ENCODE measurements around the gene EPHB2.

DNA sequence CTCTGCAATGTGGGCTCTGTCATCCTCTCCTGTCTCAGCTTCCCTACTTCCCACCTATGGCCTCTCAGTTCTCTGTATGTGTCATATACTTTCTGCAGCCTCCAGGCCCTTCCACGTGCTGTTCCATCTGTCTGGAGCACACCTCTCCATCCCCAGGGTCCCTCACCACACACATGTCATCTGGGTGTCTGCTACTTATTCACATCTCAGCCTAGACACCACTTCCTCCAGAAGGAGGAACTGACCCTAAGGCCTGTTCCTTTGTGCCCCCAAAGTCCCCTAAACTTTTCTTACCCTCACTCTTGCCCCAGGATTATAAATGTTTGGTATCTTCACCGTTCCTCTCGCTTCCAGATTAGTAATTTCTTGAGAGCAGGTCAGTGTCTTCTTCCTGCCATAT lies 251.9 kb downstream of the EPHB2 start:
- TF ChIP-seq CEBPB (IDR thresholded peaks at IDR 0.05) = no peak
- no peak for TF ChIP-seq TEAD4 (IDR thresholded peaks at IDR 0.05)
- no peak for TF ChIP-seq RAD21 (IDR thresholded peaks at IDR 0.05; ENCODE audit: low read depth)
- TF ChIP-seq EGR1 (IDR thresholded peaks at IDR 0.05) = no peak
- TF ChIP-seq, protein P1, sequence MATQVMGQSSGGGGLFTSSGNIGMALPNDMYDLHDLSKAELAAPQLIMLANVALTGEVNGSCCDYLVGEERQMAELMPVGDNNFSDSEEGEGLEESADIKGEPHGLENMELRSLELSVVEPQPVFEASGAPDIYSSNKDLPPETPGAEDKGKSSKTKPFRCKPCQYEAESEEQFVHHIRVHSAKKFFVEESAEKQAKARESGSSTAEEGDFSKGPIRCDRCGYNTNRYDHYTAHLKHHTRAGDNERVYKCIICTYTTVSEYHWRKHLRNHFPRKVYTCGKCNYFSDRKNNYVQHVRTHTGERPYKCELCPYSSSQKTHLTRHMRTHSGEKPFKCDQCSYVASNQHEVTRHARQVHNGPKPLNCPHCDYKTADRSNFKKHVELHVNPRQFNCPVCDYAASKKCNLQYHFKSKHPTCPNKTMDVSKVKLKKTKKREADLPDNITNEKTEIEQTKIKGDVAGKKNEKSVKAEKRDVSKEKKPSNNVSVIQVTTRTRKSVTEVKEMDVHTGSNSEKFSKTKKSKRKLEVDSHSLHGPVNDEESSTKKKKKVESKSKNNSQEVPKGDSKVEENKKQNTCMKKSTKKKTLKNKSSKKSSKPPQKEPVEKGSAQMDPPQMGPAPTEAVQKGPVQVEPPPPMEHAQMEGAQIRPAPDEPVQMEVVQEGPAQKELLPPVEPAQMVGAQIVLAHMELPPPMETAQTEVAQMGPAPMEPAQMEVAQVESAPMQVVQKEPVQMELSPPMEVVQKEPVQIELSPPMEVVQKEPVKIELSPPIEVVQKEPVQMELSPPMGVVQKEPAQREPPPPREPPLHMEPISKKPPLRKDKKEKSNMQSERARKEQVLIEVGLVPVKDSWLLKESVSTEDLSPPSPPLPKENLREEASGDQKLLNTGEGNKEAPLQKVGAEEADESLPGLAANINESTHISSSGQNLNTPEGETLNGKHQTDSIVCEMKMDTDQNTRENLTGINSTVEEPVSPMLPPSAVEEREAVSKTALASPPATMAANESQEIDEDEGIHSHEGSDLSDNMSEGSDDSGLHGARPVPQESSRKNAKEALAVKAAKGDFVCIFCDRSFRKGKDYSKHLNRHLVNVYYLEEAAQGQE (IDR thresholded peaks at IDR 0.05; ENCODE audit: low read depth) = no peak
- no peak for TF ChIP-seq TAF1 (IDR thresholded peaks at IDR 0.05; ENCODE audit: low read depth)
- TF ChIP-seq, protein P2, sequence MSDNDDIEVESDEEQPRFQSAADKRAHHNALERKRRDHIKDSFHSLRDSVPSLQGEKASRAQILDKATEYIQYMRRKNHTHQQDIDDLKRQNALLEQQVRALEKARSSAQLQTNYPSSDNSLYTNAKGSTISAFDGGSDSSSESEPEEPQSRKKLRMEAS (IDR thresholded peaks at IDR 0.05) = no peak
- TF ChIP-seq EP300 (IDR thresholded peaks at IDR 0.05; ENCODE audit: borderline replicate concordance) = no peak
- no peak for TF ChIP-seq YY1 (IDR thresholded peaks at IDR 0.05; ENCODE audit: low read depth)
- TF ChIP-seq FOXM1 (IDR thresholded peaks at IDR 0.05; ENCODE audit: borderline replicate concordance, low read depth) = no peak
- TF ChIP-seq NFIC (IDR thresholded peaks at IDR 0.05) = no peak
- no peak for TF ChIP-seq ZBTB7A (IDR thresholded peaks at IDR 0.05; ENCODE audit: low read depth)
- TF ChIP-seq, protein P3, sequence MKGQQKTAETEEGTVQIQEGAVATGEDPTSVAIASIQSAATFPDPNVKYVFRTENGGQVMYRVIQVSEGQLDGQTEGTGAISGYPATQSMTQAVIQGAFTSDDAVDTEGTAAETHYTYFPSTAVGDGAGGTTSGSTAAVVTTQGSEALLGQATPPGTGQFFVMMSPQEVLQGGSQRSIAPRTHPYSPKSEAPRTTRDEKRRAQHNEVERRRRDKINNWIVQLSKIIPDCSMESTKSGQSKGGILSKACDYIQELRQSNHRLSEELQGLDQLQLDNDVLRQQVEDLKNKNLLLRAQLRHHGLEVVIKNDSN (IDR thresholded peaks at IDR 0.05) = no peak
- TF ChIP-seq TCF12 (IDR thresholded peaks at IDR 0.05; ENCODE audit: low read depth) = no peak

All from Ishikawa (cell line).